ENCODE measurements around the gene GPBP1. TPM values are rescaled to one million over a fixed set of nuclear protein-coding genes. Genes with fewer than 3 reads are reported as not detected.

Gene GPBP1
- total and polyA plus RNA-seq, 2 experiments from 2014 or later, result 105 to 109 TPM

GRCh38 chr5:57246426-57246825 is 72.6 kb downstream of the GPBP1 start:
- Histone ChIP-seq H3K4me3 (no peak overlapping the region), H3K36me3 (ENCODE audit: insufficient read depth) (peaks cover 44% of the 10 kb centered on the region), H3F3A (replicated peaks; ENCODE audit: low read depth) (no peaks in the 10 kb centered on the region), H3K9me2 (ENCODE audit: insufficient read depth) (no peaks in the 10 kb centered on the region), H4K20me1 (replicated peaks; ENCODE audit: insufficient read depth) (no peaks in the 10 kb centered on the region; the same call in none of the 2 replicates), H2AFZ (no peak overlapping the region), H3K27me3 (ENCODE audit: insufficient read depth) (no peaks in the 10 kb centered on the region), H3K4me2 (no peak overlapping the region), H3K4me1 (ENCODE audit: insufficient read depth) (no peaks in the 10 kb centered on the region), H3K27ac (ENCODE audit: low read depth) (no peak overlapping the region), H3K79me2 (replicated peaks; ENCODE audit: insufficient read depth) (peaks cover 18% of the 10 kb centered on the region)
- peaks cover 3% of the 10 kb centered on the region; the same call in 1 of the 3 replicates for H3K4me1 Mint-ChIP-seq
- no peak overlapping the region for H3K27ac Mint-ChIP-seq
- no peak overlapping the region for H3K4me3 Mint-ChIP-seq
- no peak for ATAC-seq
- TF ChIP-seq ZNF331 (CRISPR knock-in tag; IDR thresholded peaks at IDR 0.05; ENCODE audit: low read depth) (no peak), EZH2 (IDR thresholded peaks at IDR 0.05; ENCODE audit: low read depth, unreplicated experiment) (no peak), JUNB (IDR thresholded peaks at IDR 0.05; ENCODE audit: unreplicated experiment) (no peak), STAT1 (IDR thresholded peaks at IDR 0.05; ENCODE audit: unreplicated experiment) (no peak), NANOG (IDR thresholded peaks at IDR 0.05; ENCODE audit: borderline replicate concordance) (no peak), ZNF114 (CRISPR knock-in tag; IDR thresholded peaks at IDR 0.05) (no peak), CTCF (conservative IDR thresholded peaks at IDR 0.05; ENCODE audit: low read depth in 2 of 2) (no peak), EZH2phosphoT487 (IDR thresholded peaks at IDR 0.05; ENCODE audit: unreplicated experiment) (no peak), REST (IDR thresholded peaks at IDR 0.05; ENCODE audit: unreplicated experiment) (no peak), POLR2AphosphoS5 (IDR thresholded peaks at IDR 0.05; ENCODE audit: low read depth) (no peak), CREB1 (CRISPR knock-in tag; IDR thresholded peaks at IDR 0.05; ENCODE audit: low read depth) (no peak)
- TF ChIP-seq, protein P1, sequence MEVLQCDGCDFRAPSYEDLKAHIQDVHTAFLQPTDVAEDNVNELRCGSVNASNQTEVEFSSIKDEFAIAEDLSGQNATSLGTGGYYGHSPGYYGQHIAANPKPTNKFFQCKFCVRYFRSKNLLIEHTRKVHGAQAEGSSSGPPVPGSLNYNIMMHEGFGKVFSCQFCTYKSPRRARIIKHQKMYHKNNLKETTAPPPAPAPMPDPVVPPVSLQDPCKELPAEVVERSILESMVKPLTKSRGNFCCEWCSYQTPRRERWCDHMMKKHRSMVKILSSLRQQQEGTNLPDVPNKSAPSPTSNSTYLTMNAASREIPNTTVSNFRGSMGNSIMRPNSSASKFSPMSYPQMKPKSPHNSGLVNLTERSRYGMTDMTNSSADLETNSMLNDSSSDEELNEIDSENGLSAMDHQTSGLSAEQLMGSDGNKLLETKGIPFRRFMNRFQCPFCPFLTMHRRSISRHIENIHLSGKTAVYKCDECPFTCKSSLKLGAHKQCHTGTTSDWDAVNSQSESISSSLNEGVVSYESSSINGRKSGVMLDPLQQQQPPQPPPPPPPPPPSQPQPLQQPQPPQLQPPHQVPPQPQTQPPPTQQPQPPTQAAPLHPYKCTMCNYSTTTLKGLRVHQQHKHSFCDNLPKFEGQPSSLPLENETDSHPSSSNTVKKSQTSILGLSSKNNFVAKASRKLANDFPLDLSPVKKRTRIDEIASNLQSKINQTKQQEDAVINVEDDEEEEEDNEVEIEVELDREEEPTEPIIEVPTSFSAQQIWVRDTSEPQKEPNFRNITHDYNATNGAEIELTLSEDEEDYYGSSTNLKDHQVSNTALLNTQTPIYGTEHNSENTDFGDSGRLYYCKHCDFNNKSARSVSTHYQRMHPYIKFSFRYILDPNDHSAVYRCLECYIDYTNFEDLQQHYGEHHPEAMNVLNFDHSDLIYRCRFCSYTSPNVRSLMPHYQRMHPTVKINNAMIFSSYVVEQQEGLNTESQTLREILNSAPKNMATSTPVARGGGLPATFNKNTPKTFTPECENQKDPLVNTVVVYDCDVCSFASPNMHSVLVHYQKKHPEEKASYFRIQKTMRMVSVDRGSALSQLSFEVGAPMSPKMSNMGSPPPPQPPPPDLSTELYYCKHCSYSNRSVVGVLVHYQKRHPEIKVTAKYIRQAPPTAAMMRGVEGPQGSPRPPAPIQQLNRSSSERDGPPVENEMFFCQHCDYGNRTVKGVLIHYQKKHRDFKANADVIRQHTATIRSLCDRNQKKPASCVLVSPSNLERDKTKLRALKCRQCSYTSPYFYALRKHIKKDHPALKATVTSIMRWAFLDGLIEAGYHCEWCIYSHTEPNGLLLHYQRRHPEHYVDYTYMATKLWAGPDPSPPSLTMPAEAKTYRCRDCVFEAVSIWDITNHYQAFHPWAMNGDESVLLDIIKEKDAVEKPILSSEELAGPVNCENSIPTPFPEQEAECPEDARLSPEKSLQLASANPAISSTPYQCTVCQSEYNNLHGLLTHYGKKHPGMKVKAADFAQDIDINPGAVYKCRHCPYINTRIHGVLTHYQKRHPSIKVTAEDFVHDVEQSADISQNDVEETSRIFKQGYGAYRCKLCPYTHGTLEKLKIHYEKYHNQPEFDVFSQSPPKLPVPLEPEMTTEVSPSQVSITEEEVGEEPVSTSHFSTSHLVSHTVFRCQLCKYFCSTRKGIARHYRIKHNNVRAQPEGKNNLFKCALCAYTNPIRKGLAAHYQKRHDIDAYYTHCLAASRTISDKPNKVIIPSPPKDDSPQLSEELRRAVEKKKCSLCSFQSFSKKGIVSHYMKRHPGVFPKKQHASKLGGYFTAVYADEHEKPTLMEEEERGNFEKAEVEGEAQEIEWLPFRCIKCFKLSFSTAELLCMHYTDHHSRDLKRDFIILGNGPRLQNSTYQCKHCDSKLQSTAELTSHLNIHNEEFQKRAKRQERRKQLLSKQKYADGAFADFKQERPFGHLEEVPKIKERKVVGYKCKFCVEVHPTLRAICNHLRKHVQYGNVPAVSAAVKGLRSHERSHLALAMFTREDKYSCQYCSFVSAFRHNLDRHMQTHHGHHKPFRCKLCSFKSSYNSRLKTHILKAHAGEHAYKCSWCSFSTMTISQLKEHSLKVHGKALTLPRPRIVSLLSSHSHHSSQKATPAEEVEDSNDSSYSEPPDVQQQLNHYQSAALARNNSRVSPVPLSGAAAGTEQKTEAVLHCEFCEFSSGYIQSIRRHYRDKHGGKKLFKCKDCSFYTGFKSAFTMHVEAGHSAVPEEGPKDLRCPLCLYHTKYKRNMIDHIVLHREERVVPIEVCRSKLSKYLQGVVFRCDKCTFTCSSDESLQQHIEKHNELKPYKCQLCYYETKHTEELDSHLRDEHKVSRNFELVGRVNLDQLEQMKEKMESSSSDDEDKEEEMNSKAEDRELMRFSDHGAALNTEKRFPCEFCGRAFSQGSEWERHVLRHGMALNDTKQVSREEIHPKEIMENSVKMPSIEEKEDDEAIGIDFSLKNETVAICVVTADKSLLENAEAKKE (CRISPR knock-in tag; IDR thresholded peaks at IDR 0.05), result no peak
- TF ChIP-seq, protein P2, sequence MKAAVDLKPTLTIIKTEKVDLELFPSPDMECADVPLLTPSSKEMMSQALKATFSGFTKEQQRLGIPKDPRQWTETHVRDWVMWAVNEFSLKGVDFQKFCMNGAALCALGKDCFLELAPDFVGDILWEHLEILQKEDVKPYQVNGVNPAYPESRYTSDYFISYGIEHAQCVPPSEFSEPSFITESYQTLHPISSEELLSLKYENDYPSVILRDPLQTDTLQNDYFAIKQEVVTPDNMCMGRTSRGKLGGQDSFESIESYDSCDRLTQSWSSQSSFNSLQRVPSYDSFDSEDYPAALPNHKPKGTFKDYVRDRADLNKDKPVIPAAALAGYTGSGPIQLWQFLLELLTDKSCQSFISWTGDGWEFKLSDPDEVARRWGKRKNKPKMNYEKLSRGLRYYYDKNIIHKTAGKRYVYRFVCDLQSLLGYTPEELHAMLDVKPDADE (IDR thresholded peaks at IDR 0.05), result no peak
- no peak for DNase-seq (ENCODE audit: low spot score)
- peaks cover 52% of the 10 kb centered on the region for H3K36me3 Mint-ChIP-seq (ENCODE audit: low read depth)
- H3K27me3 Mint-ChIP-seq (ENCODE audit: insufficient read depth, low read depth, poor library complexity), result peaks cover 8% of the 10 kb centered on the region
- H3K9me3 Mint-ChIP-seq, result 0 out of 3 replicates have a peak, but pooled peaks cover 5% of the 10 kb centered on the region

Data from GM23338 (cell line).